IMR-90 (cell line): ENCODE measurements around the gene SPRR3. TPM values are rescaled to one million over a fixed set of nuclear protein-coding genes. Genes with fewer than 3 reads are reported as not detected.

Experiments
- ATAC-seq: fragments of 200-7000 bp; cut with Tn5 transposase; 2 replicates; pipeline ENCODE4 v1.9.1; 2020; ENCODE audit warnings: low read depth, mild to moderate bottlenecking, moderate library complexity
- BruUV-seq: library from RNA; stranded (reverse); fragments of 400-500 nt; replicated peaks from 2 replicates; lab custom pipeline; 2021; lab: Mats Ljungman, UMichigan
- CTCF ChIA-PET: fragments of 300-600 bp; formaldehyde crosslinking; extraction: SDS; loops from one replicate; lab custom pipeline; 2021; ENCODE audit warnings: antibody characterized with exemption; lab: Yijun Ruan, JAX
- POLR2A ChIA-PET: fragments of 300-600 bp; sonication (Branson Sonifier 250); formaldehyde crosslinking; loops from one replicate; lab custom pipeline; 2022; ENCODE audit warnings: antibody characterized with exemption; ENCODE audit not compliant: unreplicated experiment; lab: Charles Lee
- DNase-seq: peaks from one replicate; pipeline ENCODE4 v3.0.0; 2013
- H2AFZ ChIP-seq: replicated peaks from 2 replicates; pipeline ENCODE3; 2013; ENCODE audit warnings: low read length, mild to moderate bottlenecking; ENCODE audit not compliant: poor library complexity
- H2AK5ac ChIP-seq: 2 replicates; pipeline ENCODE4 v1.6.1; 2013; ENCODE audit warnings: low read depth, low read length, inconsistent platforms
- H2AK9ac ChIP-seq: replicated peaks from 2 replicates; pipeline ENCODE3; 2013; ENCODE audit warnings: mild to moderate bottlenecking, low read depth, low read length, moderate library complexity; ENCODE audit not compliant: poor library complexity
- H2BK120ac ChIP-seq: 2 replicates; pipeline ENCODE4 v1.6.1; 2013; ENCODE audit warnings: low read depth, low read length, inconsistent platforms
- H2BK15ac ChIP-seq: 3 replicates; pipeline ENCODE4 v1.6.1; 2013; ENCODE audit warnings: low read depth, low read length, inconsistent platforms
- H2BK20ac ChIP-seq: 2 replicates; pipeline ENCODE4 v1.6.1; 2013; ENCODE audit warnings: low read depth, mild to moderate bottlenecking, inconsistent platforms, low read length, moderate library complexity
- H2BK5ac ChIP-seq: 2 replicates; pipeline ENCODE4 v1.6.1; 2013; ENCODE audit warnings: mild to moderate bottlenecking, low read depth, low read length, inconsistent platforms; ENCODE audit not compliant: poor library complexity, severe bottlenecking
- H3K14ac ChIP-seq: replicated peaks from 2 replicates; pipeline ENCODE4 v1.6.1; 2013; ENCODE audit warnings: low read depth, low read length, inconsistent platforms
- H3K18ac ChIP-seq: 2 replicates; pipeline ENCODE4 v1.6.1; 2013; ENCODE audit warnings: low read depth, low read length, control low read depth
- H3K23ac ChIP-seq: 2 replicates; pipeline ENCODE4 v1.6.1; 2013; ENCODE audit warnings: low read depth, low read length, inconsistent platforms
- H3K27ac ChIP-seq: 2 replicates; pipeline ENCODE4 v1.5.1; 2013; ENCODE audit warnings: mild to moderate bottlenecking, control low read depth, low read length; ENCODE audit not compliant: insufficient read depth
- H3K27me3 ChIP-seq: 2 replicates; pipeline ENCODE4 v1.6.1; 2013; ENCODE audit warnings: low read length; ENCODE audit not compliant: control insufficient read depth, insufficient read depth
- H3K36me3 ChIP-seq: 2 replicates; pipeline ENCODE4 v1.6.1; 2013; ENCODE audit warnings: low read length, mixed read lengths; ENCODE audit not compliant: control insufficient read depth, insufficient read depth
- H3K4ac ChIP-seq: 2 replicates; pipeline ENCODE4 v1.6.1; 2013; ENCODE audit warnings: low read depth, low read length, inconsistent platforms
- H3K4me1 ChIP-seq: 2 replicates; pipeline ENCODE4 v1.6.1; 2013; ENCODE audit warnings: low read length, mixed read lengths; ENCODE audit not compliant: control insufficient read depth, insufficient read depth
- H3K4me2 ChIP-seq: 2 replicates; pipeline ENCODE4 v1.6.1; 2013; ENCODE audit warnings: low read depth, mild to moderate bottlenecking, control low read depth, low read length, moderate library complexity
- H3K4me3 ChIP-seq: 2 replicates; pipeline ENCODE4 v1.5.1; 2013; ENCODE audit warnings: low read depth, mild to moderate bottlenecking, control low read depth, low read length, moderate library complexity; ENCODE audit not compliant: insufficient read depth
- H3K56ac ChIP-seq: 2 replicates; pipeline ENCODE4 v1.6.1; 2013; ENCODE audit warnings: low read length, inconsistent platforms; ENCODE audit not compliant: insufficient read depth; ENCODE audit errors: extremely low read depth
- H3K79me1 ChIP-seq, 2 experiments: 2 replicates each; pipeline ENCODE4 v1.6.1; 2013; ENCODE audit warnings: low read length in 2 of 2, inconsistent platforms in 1 of 2, low read depth in 1 of 2
- H3K9ac ChIP-seq: 2 replicates; pipeline ENCODE4 v1.6.1; 2013; ENCODE audit warnings: low read depth, low read length, control low read depth
- H3K9me1 ChIP-seq: 2 replicates; pipeline ENCODE4 v1.6.1; 2013; ENCODE audit warnings: low read length, inconsistent platforms; ENCODE audit not compliant: insufficient read depth
- H3K9me3 ChIP-seq: 2 replicates; pipeline ENCODE4 v1.6.1; 2013; ENCODE audit warnings: low read length; ENCODE audit not compliant: control insufficient read depth, insufficient read depth
- H4K20me1 ChIP-seq: 2 replicates; pipeline ENCODE4 v1.6.1; 2013; ENCODE audit warnings: low read length, inconsistent platforms; ENCODE audit not compliant: insufficient read depth
- H4K5ac ChIP-seq: 2 replicates; pipeline ENCODE4 v1.6.1; 2013; ENCODE audit warnings: mild to moderate bottlenecking, low read depth, low read length, control low read depth
- H4K8ac ChIP-seq, 2 experiments: 2 replicates each; pipeline ENCODE4 v1.6.1; 2013; ENCODE audit warnings: low read depth in 2 of 2, low read length in 2 of 2, control low read depth in 1 of 2, inconsistent platforms in 1 of 2
- H4K91ac ChIP-seq: 2 replicates; pipeline ENCODE4 v1.6.1; 2013; ENCODE audit warnings: low read depth, low read length, inconsistent platforms; ENCODE audit not compliant: insufficient read depth
- BHLHE40 ChIP-seq: fragments of 150-350 bp; IDR thresholded peaks from 2 replicates; pipeline ENCODE4 v1.6.1; 2016; ENCODE audit warnings: mild to moderate bottlenecking, low read depth, low read length
- CEBPB ChIP-seq: IDR thresholded peaks from 2 replicates; pipeline ENCODE4 v1.6.1; 2012; ENCODE audit warnings: low read depth, low read length, improper control_type of control experiment
- CHD1 ChIP-seq: IDR thresholded peaks from 2 replicates; pipeline ENCODE4 v1.6.1; 2012; ENCODE audit warnings: low read depth, low read length, improper control_type of control experiment
- CTCF ChIP-seq: conservative IDR thresholded peaks from 2 replicates; pipeline ENCODE4 v1.5.1; 2012; ENCODE audit warnings: mild to moderate bottlenecking, low read depth, low read length, improper control_type of control experiment
- FOS ChIP-seq: fragments of 150-350 bp; IDR thresholded peaks from 2 replicates; pipeline ENCODE4 v1.6.1; 2016; ENCODE audit warnings: low read depth, low read length
- MAFK ChIP-seq: IDR thresholded peaks from 2 replicates; pipeline ENCODE4 v1.6.1; 2012; ENCODE audit warnings: low read depth, low read length, improper control_type of control experiment
- MAZ ChIP-seq: IDR thresholded peaks from 2 replicates; pipeline ENCODE4 v1.6.1; 2012; ENCODE audit warnings: low read depth, mild to moderate bottlenecking, low read length, improper control_type of control experiment, moderate library complexity, borderline replicate concordance
- MXI1 ChIP-seq: IDR thresholded peaks from 2 replicates; pipeline ENCODE4 v1.6.1; 2012; ENCODE audit warnings: low read depth, mild to moderate bottlenecking, low read length, moderate library complexity, borderline replicate concordance
- NFE2L2 ChIP-seq: fragments of 150-350 bp; IDR thresholded peaks from 2 replicates; pipeline ENCODE4 v1.6.1; 2016; ENCODE audit warnings: low read depth, mild to moderate bottlenecking, low read length
- POLR2A ChIP-seq: IDR thresholded peaks from 2 replicates; pipeline ENCODE4 v1.6.1; 2012; ENCODE audit warnings: mild to moderate bottlenecking, low read depth, low read length
- RAD21 ChIP-seq: IDR thresholded peaks from 2 replicates; pipeline ENCODE4 v1.6.1; 2012; ENCODE audit warnings: low read length, improper control_type of control experiment
- RCOR1 ChIP-seq: IDR thresholded peaks from 2 replicates; pipeline ENCODE4 v1.6.1; 2012; ENCODE audit warnings: mild to moderate bottlenecking, low read length, improper control_type of control experiment; ENCODE audit not compliant: insufficient replicate concordance
- RFX5 ChIP-seq: IDR thresholded peaks from 2 replicates; pipeline ENCODE4 v1.8.0; 2012; ENCODE audit warnings: low read depth, mild to moderate bottlenecking, low read length, moderate library complexity
- SMC3 ChIP-seq: fragments of 150-350 bp; IDR thresholded peaks from 2 replicates; pipeline ENCODE4 v1.6.1; 2016; ENCODE audit warnings: low read depth, mild to moderate bottlenecking, antibody characterized with exemption, low read length, moderate library complexity
- WGBS, 2 experiments: methylation state at CpG; one replicate each; pipeline versions ENCODE4 v1.1.5 to v1.1.7; 2013; ENCODE audit warnings: missing lambda C conversion rate in 2 of 2; ENCODE audit not compliant: insufficient read length in 1 of 2; ENCODE audit errors: extremely low coverage in 2 of 2; 5-methylcytosine and 5-hydroxymethylcytosine counted together
- dilution Hi-C: fragments of 300-500 bp; cut with HindIII; formaldehyde crosslinking; loops from one replicate; pipeline ENCODE4 v1.14.3; 2018; ENCODE audit warnings: low sequenced_read_pairs; ENCODE audit not compliant: unreplicated experiment
- in situ Hi-C: fragments of 300-500 bp; cut with MboI; formaldehyde crosslinking; loops from 3 replicates; pipeline ENCODE4 v1.14.3; 2019; ENCODE audit warnings: low sequenced_read_pairs, inconsistent platforms, mixed read lengths
- intact Hi-C: fragments of 100-400 bp; cut with micrococcal nuclease; formaldehyde crosslinking; loops from 2 replicates; pipeline ENCODE4 v1.10.0; 2022
- polyA plus RNA-seq, 3 experiments: library from polyadenylated mRNA; depleted of rRNA; stranded (reverse); fragments of >200 nt; gene quantifications; 2 replicates each; pipeline ENCODE4 v1.2.3, GENCODE V29; 2012; ENCODE audit warnings: low replicate concordance in 1 of 3
- total RNA-seq: library from RNA; depleted of rRNA; stranded (reverse); fragments of >200 nt; gene quantifications from 2 replicates; pipeline ENCODE4 v1.2.3, GENCODE V29; 2012
- TF ChIP-seq, protein P1 (sequence below): fragments of 150-350 bp; IDR thresholded peaks from 2 replicates; pipeline ENCODE4 v1.6.1; 2016; ENCODE audit warnings: low read depth, mild to moderate bottlenecking, low read length, moderate library complexity, borderline replicate concordance

SPRR3 gene
- total and polyA plus RNA-seq, 2 of the 4 experiments (the other 2 are of a cell fraction) = not detected

DNA sequence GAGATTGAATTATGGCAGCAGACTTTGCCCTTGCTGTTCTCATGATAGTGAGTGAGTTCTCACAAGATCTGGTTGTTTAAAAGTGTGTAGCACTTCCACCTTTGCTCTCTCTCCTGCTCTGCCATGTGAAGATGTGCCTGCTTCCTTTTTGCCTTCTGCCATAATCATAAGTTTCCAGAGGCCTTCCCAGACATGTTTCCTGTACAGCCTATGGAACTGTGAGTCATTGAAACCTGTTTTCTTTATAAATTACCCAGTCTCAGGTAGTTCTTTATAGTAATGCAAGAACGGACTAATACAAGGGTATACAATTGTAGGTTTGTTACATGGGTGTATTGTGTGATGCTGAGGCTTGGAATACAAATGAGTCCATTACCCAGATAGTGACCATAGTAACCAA, 33.7 kb downstream of the SPRR3 start:
- Histone ChIP-seq H4K20me1 (no peaks in the 10 kb centered on the region), H2AFZ (no peak overlapping the region), H3K14ac (no peak overlapping the region), H3K27ac (no peak overlapping the region), H2AK5ac (no peak overlapping the region), H3K56ac (no peak overlapping the region), H2BK120ac (no peak overlapping the region), H2BK15ac (no peak overlapping the region), H3K18ac (no peak overlapping the region), H2BK20ac (no peak overlapping the region), H4K8ac (no peak overlapping the region), H3K9me1 (no peaks in the 10 kb centered on the region), H2AK9ac (no peak overlapping the region), H4K91ac (no peak overlapping the region), H4K5ac (no peak overlapping the region), H3K4me1 (no peaks in the 10 kb centered on the region), H3K9ac (no peak overlapping the region), H3K4me3 (no peak overlapping the region), H3K9me3 (no peaks in the 10 kb centered on the region), H3K36me3 (no peaks in the 10 kb centered on the region), H3K27me3 (no peaks in the 10 kb centered on the region), H3K4me2 (no peak overlapping the region), H3K79me1 (no peaks in the 10 kb centered on the region), H3K4ac (no peak overlapping the region), H2BK5ac (no peak overlapping the region), H3K23ac (no peak overlapping the region)
- in situ Hi-C loops = no loop called here
- DNase-seq (no peak), ATAC-seq (no peak)
- whole genome bisulfite sequencing, 2 experiments = no CpG with 5 or more reads among the region's 1 CpG
- dilution Hi-C loops = no loop called here
- intact Hi-C loops = no loop called here
- no TSS peak for BruUV-seq
- TF ChIP-seq, protein P1, sequence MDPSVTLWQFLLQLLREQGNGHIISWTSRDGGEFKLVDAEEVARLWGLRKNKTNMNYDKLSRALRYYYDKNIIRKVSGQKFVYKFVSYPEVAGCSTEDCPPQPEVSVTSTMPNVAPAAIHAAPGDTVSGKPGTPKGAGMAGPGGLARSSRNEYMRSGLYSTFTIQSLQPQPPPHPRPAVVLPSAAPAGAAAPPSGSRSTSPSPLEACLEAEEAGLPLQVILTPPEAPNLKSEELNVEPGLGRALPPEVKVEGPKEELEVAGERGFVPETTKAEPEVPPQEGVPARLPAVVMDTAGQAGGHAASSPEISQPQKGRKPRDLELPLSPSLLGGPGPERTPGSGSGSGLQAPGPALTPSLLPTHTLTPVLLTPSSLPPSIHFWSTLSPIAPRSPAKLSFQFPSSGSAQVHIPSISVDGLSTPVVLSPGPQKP = no peak
- TF ChIP-seq MAZ = no peak
- no peak for TF ChIP-seq CTCF
- TF ChIP-seq MAFK = no peak
- TF ChIP-seq FOS = no peak
- TF ChIP-seq NFE2L2 = no peak
- TF ChIP-seq BHLHE40 = no peak
- TF ChIP-seq SMC3 = no peak
- no peak for TF ChIP-seq CHD1
- no peak for TF ChIP-seq RAD21
- TF ChIP-seq MXI1 = no peak
- TF ChIP-seq RCOR1 = no peak
- no peak for TF ChIP-seq CEBPB
- no peak for TF ChIP-seq RFX5
- TF ChIP-seq POLR2A = no peak
- ChIA-PET CTCF (no interaction called here), POLR2A (no interaction called here)
